ENCODE measurements around the gene SLC34A2. TPM values are rescaled to one million over a fixed set of nuclear protein-coding genes. Genes with fewer than 3 reads are reported as not detected.

The SLC34A2 gene
- total and polyA plus RNA-seq, 2 of the 8 experiments (the other 6 are each of a cell fraction or from before 2014, with no cell fraction given): 2.2 to 2.9 TPM

GRCh38 chr4:25694466-25694865, 38.8 kb downstream of the SLC34A2 start:
- POLR2A ChIA-PET (ENCODE audit: partially characterized antibody): interaction anchor here (1.1 kb wide), 1 partner anchor 39 kb away, joined by 3 read pairs; no protein-coding TSS in a partner anchor
- Histone ChIP-seq H4K91ac (replicated peaks; ENCODE audit: insufficient read length, low read length) (no peak overlapping the region), H3K9me3 (ENCODE audit: insufficient read depth in 2 of 2, low read depth in 1 of 2, low read length in 1 of 2) (peaks cover 6 to 7% of the 10 kb centered on the region in 2 experiments; a peak in 1 of 4 replicates), H3K9ac (replicated peaks in 1 of 4; ENCODE audit: extremely low read depth in 1 of 4, low read depth in 3 of 4, low read length in 3 of 4) (no peak overlapping the region), H4K5ac (ENCODE audit: insufficient read length, low read depth, low read length) (no peak overlapping the region), H3K27me3 (replicated peaks in 1 of 4; ENCODE audit: control insufficient read depth in 3 of 4, extremely low read depth in 1 of 4, insufficient read depth in 3 of 4, low read length in 3 of 4) (no peaks in the 10 kb centered on the region), H3K36me3 (ENCODE audit: control insufficient read depth in 2 of 4, insufficient read depth in 4 of 4, low read length in 3 of 4) (no peaks in the 10 kb centered on the region), H3K4me1 (replicated peaks in 1 of 4; ENCODE audit: control insufficient read depth in 3 of 4, insufficient read depth in 4 of 4, low read length in 3 of 4) (peaks cover 0 to 3% (median 0%) of the 10 kb centered on the region in 4 experiments; a peak in 1 of 7 replicates), H2AK5ac (ENCODE audit: low read depth, low read length) (no peak overlapping the region), H3K27ac (ENCODE audit: low read depth, low read length) (no peak overlapping the region), H3K79me1 (ENCODE audit: low read depth, low read length) (no peaks in the 10 kb centered on the region), H2BK20ac (ENCODE audit: low read length) (no peak overlapping the region), H3K4me2 (ENCODE audit: insufficient read depth in 1 of 2, low read depth in 2 of 2, low read length in 2 of 2) (no peak overlapping the region), H3K14ac (ENCODE audit: insufficient read length) (no peak overlapping the region), H2BK120ac (replicated peaks; ENCODE audit: low read depth, low read length) (no peak overlapping the region), H2BK5ac (ENCODE audit: low read depth, low read length) (no peak overlapping the region), H2BK15ac (ENCODE audit: low read length) (no peak overlapping the region), H3K79me2 (ENCODE audit: control insufficient read depth in 1 of 2, insufficient read depth in 2 of 2, low read length in 2 of 2) (no peaks in the 10 kb centered on the region), H4K8ac (ENCODE audit: extremely low read depth, insufficient read depth, low read length) (no peak overlapping the region), H3K23me2 (ENCODE audit: low read depth, low read length) (no peaks in the 10 kb centered on the region), H4K20me1 (replicated peaks in 1 of 2; ENCODE audit: control insufficient read depth in 1 of 2, insufficient read depth in 2 of 2, low read length in 2 of 2) (no peaks in the 10 kb centered on the region), H3K4me3 (ENCODE audit: extremely low read depth in 1 of 4, insufficient read depth in 2 of 4, low read depth in 3 of 4, low read length in 4 of 4) (no peak overlapping the region), H2BK12ac (ENCODE audit: low read depth, low read length) (no peak overlapping the region), H3K18ac (ENCODE audit: extremely low read depth, low read length) (no peak overlapping the region), H2AFZ (ENCODE audit: low read length) (no peak overlapping the region), H3K4ac (replicated peaks; ENCODE audit: insufficient read length, low read depth, low read length) (no peak overlapping the region), H3K56ac (replicated peaks; ENCODE audit: insufficient read length, low read depth, low read length) (no peak overlapping the region), H3K23ac (ENCODE audit: insufficient read length) (no peak overlapping the region)
- WGBS, 2 experiments (ENCODE audit: extremely low coverage in 1 of 2, insufficient coverage in 1 of 2, insufficient read length in 1 of 2, insufficient replicate concordance in 2 of 2, low coverage in 1 of 2, low lambda C conversion rate in 2 of 2, missing lambda C conversion rate in 1 of 2): 91% methylated on average over 3 of the region's 3 CpGs; no CpG with 5 or more reads in 1 of the 2 experiments
- FAIRE-seq: no peak
- CTCF ChIA-PET (ENCODE audit: partially characterized antibody): interaction anchor here (0.6 kb wide), 1 partner anchor 632 kb away, joined by 3 read pairs; no protein-coding TSS in a partner anchor
- no peak for DNase-seq (ENCODE audit: low read depth in 1 of 2, low spot score in 2 of 2)
- TF ChIP-seq, protein P1, sequence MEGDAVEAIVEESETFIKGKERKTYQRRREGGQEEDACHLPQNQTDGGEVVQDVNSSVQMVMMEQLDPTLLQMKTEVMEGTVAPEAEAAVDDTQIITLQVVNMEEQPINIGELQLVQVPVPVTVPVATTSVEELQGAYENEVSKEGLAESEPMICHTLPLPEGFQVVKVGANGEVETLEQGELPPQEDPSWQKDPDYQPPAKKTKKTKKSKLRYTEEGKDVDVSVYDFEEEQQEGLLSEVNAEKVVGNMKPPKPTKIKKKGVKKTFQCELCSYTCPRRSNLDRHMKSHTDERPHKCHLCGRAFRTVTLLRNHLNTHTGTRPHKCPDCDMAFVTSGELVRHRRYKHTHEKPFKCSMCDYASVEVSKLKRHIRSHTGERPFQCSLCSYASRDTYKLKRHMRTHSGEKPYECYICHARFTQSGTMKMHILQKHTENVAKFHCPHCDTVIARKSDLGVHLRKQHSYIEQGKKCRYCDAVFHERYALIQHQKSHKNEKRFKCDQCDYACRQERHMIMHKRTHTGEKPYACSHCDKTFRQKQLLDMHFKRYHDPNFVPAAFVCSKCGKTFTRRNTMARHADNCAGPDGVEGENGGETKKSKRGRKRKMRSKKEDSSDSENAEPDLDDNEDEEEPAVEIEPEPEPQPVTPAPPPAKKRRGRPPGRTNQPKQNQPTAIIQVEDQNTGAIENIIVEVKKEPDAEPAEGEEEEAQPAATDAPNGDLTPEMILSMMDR (IDR thresholded peaks at IDR 0.05; ENCODE audit: control extremely low read depth in 1 of 3, insufficient read depth in 1 of 3, low read depth in 1 of 3, low read length in 3 of 3): no peak
- TF ChIP-seq POU5F1 (IDR thresholded peaks at IDR 0.05; ENCODE audit: low read depth, low read length) (no peak), ATF2 (IDR thresholded peaks at IDR 0.05; ENCODE audit: low read length) (no peak), SUZ12 (IDR thresholded peaks at IDR 0.05; ENCODE audit: low read length) (no peak), SIRT6 (IDR thresholded peaks at IDR 0.05; ENCODE audit: low read length) (no peak), NANOG (IDR thresholded peaks at IDR 0.05; ENCODE audit: insufficient read depth, low read depth, low read length, poor library complexity, severe bottlenecking) (no peak), CHD1 (IDR thresholded peaks at IDR 0.05; ENCODE audit: low read depth, low read length) (no peak), MAX (IDR thresholded peaks at IDR 0.05) (no peak), TAF7 (optimal IDR thresholded peaks at IDR 0.05; ENCODE audit: borderline replicate concordance, low read depth, low read length) (no peak)

All from H1 (cell line).